ENCODE results near the gene MCM3AP.

Gene MCM3AP

DNA sequence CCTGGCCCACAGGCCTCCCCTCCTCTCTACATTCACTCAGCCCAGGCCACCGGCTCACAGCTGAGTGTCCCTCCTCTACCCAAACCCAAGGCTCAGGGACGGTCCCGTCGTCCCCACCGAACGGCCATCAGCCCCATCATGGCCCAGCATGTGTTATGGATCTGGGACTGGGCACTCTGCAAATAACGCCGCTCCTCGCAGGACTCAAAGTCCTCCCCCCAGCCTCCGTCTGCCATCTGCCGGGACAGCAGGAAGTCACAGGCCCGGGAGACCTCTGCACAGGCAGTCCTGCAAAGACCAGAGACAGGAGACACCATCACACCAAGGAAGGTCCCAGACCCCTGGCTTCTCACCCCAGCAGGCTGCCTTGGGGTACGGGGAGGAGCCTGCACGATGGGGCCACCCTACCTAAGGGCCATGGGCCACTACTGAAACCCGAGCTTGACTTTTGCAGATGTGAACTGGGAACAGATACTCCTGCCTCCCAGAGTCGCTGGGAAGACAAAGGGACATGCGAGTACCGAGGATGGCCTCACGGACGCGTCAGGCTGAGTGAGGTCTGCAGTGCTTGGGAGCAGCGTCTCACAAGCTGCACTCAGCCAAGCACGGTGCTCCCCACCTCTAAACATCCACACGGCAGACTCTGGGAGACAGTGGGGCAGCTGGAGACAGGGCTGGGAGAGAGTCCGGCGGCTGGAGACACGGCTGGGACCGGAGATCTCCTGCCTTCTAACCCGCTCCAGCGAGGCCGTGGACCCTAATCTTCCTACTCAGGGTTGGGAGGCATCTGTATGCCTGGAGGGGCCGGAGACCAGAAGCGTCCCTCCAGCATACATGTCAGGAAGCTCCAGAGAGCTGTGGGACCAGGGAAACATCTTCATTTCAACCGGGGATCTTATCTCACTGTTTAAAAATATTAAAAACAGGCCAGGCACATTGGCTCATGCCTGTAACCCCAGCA is 90.8 kb downstream of the MCM3AP start:
- no peak overlapping the region for H3K4me3 Mint-ChIP-seq
- peaks cover 47% of the 10 kb centered on the region for H3K36me3 Mint-ChIP-seq
- no peaks in the 10 kb centered on the region for H3K4me1 Mint-ChIP-seq
- H3K27ac Mint-ChIP-seq, result peak overlapping the region; percentile 49
- CTCF ChIA-PET, result no interaction called here
- H3K9me3 Mint-ChIP-seq, result peaks cover 7% of the 10 kb centered on the region
- no peak for DNase-seq
- H3K27me3 Mint-ChIP-seq, result no peaks in the 10 kb centered on the region

DNA sequence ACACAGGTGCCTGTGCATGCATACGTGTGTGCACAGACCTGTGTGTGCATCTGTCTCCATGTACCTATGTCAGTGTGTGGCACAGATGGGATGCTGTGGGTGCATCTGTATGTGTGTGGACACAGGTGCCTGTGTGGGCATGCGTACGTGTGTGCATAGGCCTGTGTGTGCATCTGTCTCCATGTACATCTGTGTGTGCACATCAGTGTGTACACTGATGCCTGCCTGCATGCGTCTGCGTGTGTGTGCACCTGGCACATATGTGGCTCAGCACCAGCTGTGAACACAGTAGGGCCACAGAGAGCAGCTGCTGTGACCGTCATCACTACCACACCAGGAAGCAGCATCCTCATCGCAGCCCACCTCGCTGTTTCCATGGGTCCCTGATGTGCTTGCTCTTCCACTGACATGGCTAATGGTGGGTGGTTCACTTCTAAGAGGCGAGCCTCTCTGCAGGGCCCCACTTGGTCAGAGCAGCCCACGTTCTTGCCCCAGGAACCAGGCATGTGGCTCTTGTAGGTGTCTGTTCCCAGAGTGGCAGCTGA is 91.5 kb downstream of the MCM3AP start:
- Mint-ChIP-seq H3K4me1 (no peaks in the 10 kb centered on the region), H3K27ac (no peak overlapping the region), H3K27me3 (no peaks in the 10 kb centered on the region), H3K4me3 (no peak overlapping the region), H3K9me3 (peaks cover 7% of the 10 kb centered on the region), H3K36me3 (peaks cover 41% of the 10 kb centered on the region)
- CTCF ChIA-PET, result no interaction called here
- DNase-seq, result no peak

DNA sequence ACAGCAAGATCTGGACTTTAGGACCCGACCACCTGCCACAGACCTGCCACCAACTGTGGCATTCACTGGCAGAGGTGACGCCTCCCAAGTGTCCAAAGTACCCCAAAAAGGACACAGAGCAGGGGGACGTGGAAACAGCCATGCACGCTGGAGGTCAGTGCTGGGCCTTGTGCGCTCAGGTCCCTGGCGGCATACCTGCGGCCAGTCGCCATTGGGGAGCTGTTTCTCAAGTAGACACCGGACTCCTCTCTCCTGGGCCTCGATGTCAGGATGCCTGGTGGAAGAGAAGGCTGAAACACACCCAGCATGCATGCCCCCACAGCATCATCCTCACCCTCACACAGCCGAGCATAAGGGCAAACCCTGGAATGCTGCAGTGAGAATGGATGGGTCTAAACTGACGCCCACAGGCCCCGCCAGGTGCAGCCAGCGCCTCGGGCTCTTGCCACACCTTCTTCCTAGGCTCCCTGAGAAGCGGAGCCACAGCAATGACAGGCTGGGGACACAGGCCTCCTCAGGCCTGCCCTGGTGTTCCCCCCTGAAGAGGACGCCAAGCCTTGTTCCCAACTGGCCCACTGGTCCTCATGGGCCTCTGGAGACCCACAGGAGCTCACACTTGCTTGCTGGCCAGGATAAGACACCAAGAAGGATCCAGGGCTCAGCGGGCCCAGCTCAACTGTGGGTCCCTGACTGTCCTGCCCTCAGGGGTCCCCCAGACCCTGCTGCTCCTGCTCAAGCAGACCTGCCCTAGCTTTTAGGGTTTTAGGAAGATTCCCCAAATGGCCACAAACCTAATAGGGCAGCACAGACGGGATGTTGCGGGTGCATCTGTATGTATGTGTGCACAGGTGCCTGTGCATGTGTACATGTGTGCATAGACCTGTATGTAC is 93.5 kb downstream of the MCM3AP start:
- Mint-ChIP-seq H3K9me3 (peaks cover 7% of the 10 kb centered on the region), H3K27ac (no peak overlapping the region), H3K4me3 (no peak overlapping the region), H3K36me3 (peaks cover 36% of the 10 kb centered on the region), H3K4me1 (no peaks in the 10 kb centered on the region), H3K27me3 (no peaks in the 10 kb centered on the region)
- CTCF ChIA-PET, result no interaction called here
- no peak for DNase-seq

DNA sequence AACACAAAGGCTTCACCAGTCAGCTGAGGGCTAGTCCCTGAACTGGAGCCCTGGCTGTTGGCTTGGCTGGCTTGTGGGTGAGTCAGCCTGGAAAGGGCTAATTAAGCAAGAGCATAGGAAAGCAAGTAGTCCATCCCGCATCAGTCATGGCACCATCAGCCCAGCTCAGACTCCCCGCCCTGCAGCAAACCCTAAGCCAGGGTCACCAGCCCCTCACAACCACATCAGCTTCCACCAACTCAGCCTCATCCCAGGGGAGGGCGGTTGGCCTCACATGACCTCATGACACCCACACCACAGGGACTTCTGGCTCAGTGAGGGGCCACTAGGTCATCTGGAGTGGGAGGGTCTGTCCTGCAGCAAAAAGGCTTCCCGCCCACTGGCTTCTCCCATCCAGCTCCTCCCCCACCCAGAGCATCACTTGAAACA is 94.1 kb downstream of the MCM3AP start:
- Mint-ChIP-seq H3K4me3 (no peak overlapping the region), H3K4me1 (no peaks in the 10 kb centered on the region), H3K27ac (no peak overlapping the region), H3K27me3 (no peaks in the 10 kb centered on the region), H3K36me3 (peaks cover 31% of the 10 kb centered on the region), H3K9me3 (peaks cover 7% of the 10 kb centered on the region)
- CTCF ChIA-PET, result no interaction called here
- no peak for DNase-seq

DNA sequence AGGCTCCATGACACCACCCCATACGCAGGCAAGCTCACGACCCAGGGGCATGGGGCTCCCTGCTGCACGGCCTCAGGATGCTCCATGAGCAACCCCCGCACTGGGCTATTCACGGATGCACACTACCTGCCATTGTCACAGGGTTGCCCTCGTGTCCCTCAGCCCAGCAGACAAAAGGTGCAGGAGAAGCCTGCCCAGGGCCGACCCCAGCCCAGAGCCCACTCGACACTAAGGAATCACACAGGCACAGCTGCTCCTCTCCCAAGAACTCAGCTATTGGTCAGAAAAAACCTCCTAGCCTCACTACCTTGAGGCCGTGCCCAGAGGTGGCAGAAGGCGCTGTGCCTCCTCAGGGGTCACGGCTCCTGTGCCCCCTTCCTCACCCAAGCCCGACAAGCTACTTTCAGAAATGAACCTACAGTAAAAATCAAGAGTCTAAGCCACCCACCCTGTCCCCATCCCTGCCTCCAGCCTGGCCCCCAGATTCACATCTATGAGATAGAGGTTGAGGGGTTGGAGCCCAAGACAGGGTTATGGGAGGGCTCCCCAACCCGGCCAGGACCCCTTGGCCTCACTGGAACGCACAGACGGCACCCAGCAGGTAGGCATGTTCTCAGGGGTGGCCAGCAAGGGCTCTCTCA is 94.8 kb downstream of the MCM3AP start:
- Mint-ChIP-seq H3K4me1 (peaks cover 5% of the 10 kb centered on the region), H3K36me3 (peaks cover 28% of the 10 kb centered on the region), H3K4me3 (no peak overlapping the region), H3K9me3 (peaks cover 7% of the 10 kb centered on the region), H3K27ac (no peak overlapping the region), H3K27me3 (peaks cover 6% of the 10 kb centered on the region)
- CTCF ChIA-PET, result no interaction called here
- no peak for DNase-seq

DNA sequence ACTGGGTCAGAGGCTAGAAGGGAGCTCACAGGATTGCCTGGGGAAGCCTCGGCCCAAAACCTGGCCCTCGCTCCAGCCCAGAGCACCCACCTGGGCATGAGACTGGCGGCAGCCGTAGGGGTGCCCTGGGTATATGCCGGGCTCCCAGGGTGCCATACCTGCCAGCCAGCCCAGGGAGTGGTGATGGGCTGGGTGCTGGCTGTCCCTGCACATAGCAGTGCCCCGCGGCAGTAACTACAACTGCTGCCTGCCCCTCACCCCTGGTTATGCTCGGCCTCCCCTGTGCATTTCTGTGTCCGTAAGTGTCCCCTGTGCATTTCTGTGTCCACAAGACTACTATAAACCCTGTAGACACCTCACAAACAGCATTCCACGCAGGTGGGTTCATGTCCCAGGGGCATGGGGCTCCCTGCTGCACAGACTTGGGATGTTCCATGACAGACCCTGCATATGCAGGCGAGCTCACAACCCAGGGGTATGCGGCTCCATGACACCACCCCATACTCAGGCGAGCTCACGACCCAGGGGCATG is 95.4 kb downstream of the MCM3AP start:
- peaks cover 10% of the 10 kb centered on the region for H3K4me1 Mint-ChIP-seq
- CTCF ChIA-PET, result no interaction called here
- H3K27ac Mint-ChIP-seq, result no peak overlapping the region
- no peak overlapping the region for H3K4me3 Mint-ChIP-seq
- H3K27me3 Mint-ChIP-seq, result peaks cover 7% of the 10 kb centered on the region
- H3K9me3 Mint-ChIP-seq, result peaks cover 7% of the 10 kb centered on the region
- peaks cover 28% of the 10 kb centered on the region for H3K36me3 Mint-ChIP-seq
- no peak for DNase-seq

DNA sequence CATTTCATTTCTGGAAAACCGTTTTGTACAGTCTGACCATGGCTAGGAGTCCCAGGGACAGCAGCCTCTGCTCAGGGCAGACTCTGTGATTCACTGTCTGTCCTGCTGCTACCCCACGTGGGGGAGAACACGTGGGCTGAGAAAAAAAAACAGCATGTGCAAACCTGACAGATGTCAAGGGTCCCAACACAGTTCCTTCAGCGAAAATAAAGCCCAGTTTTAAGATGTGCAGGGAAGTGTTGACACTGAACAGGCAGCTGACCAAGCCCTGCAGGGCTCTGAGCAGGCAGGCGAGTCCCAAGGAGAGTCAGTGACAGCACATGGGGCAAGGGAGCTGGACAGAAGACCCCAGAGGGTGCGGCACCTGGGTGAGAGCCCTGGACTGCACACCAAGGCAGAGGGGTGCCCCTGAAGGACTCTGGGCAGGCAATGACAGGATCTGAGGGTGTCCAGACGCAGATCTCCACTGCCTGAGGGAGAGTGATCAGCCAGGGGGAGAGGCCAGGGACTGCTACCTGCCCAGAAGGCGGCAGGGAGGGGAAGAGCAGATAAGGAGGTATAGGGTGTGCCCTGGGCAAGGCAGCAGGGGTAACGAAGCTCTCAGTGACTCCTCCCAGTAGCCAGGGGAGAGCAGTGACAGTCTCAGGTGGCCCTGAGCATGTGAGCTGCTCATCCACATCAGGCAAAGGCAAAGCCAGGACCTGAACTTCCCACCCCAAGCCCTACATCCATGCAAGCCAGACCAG is 96.0 kb downstream of the MCM3AP start:
- no peak for DNase-seq
- peaks cover 10% of the 10 kb centered on the region for H3K27me3 Mint-ChIP-seq
- H3K4me3 Mint-ChIP-seq, result no peak overlapping the region
- peaks cover 7% of the 10 kb centered on the region for H3K9me3 Mint-ChIP-seq
- H3K4me1 Mint-ChIP-seq, result peaks cover 16% of the 10 kb centered on the region
- no peak overlapping the region for H3K27ac Mint-ChIP-seq
- peaks cover 26% of the 10 kb centered on the region for H3K36me3 Mint-ChIP-seq
- CTCF ChIA-PET, result no interaction called here

DNA sequence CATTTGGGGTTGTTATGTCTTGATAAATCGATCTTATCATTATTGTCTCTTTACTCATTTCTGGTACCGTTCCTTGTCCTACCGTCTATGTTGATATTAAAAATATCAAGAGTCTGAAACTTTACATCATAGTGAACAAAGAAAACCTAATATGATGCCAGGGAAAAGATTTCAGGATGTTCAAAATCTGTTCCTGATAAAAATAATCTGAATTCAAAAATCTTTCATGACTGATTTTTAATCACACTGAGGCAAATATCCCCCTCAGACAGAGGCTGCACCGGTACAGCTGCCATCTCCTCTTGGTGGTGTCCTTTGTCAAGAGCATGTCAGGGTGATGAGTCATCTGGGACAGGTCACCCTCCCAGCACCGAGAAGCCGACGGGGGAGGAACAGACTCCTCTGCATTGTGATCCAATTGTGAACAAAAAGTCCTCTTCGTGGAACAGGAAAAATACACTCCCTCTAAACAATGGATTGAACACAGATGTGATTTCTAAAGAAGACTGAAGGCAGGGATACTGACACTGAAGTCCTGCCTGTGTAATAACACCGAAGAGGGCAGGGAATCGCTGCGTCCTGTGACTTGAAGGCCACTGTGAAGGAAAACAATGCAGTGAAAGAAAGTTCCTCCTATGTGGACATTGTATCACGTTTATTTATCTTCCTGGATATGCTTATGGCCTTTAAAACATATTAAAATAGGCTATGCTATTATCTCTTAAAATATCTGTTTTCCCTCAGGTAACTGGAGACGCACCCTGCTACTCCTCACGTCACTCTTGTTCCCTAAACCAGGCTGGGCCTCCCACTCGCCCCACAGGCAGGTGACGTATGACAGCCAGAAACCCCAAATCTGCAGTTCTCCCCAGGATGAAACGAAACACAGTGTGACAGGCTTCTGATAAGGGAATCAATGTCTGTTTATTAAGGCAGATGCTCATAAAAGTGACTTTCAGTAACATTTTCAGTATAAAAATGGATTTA is 96.9 kb downstream of the MCM3AP start:
- H3K27ac Mint-ChIP-seq, result no peak overlapping the region
- peaks cover 3% of the 10 kb centered on the region for H3K9me3 Mint-ChIP-seq
- peaks cover 14% of the 10 kb centered on the region for H3K27me3 Mint-ChIP-seq
- H3K4me3 Mint-ChIP-seq, result no peak overlapping the region
- CTCF ChIA-PET, result no interaction called here
- H3K4me1 Mint-ChIP-seq, result peaks cover 16% of the 10 kb centered on the region
- DNase-seq, result no peak
- peaks cover 17% of the 10 kb centered on the region for H3K36me3 Mint-ChIP-seq

DNA sequence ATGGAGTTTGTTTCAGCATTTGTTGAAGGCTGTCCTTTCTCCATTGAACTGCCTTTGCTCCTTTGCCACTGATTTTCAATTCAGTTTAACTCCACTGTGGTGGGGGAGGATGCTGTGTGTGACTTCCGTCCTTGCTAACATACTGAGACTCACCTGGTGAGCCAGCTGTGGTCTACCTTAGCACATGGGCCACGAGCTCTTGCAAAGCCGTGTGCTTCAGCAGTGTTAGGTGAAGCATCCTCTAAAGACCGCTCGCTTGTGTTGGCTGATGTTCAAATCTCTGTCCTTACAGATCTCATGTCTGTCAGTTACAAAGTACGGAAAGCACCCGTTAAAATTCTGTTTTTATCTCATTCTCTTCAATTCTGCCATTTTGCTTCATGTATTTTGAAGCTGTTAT is 97.6 kb downstream of the MCM3AP start:
- Mint-ChIP-seq H3K36me3 (peaks cover 12% of the 10 kb centered on the region), H3K27ac (no peak overlapping the region), H3K4me1 (peaks cover 16% of the 10 kb centered on the region), H3K9me3 (no peaks in the 10 kb centered on the region), H3K27me3 (peaks cover 14% of the 10 kb centered on the region), H3K4me3 (no peak overlapping the region)
- CTCF ChIA-PET, result no interaction called here
- no peak for DNase-seq

DNA sequence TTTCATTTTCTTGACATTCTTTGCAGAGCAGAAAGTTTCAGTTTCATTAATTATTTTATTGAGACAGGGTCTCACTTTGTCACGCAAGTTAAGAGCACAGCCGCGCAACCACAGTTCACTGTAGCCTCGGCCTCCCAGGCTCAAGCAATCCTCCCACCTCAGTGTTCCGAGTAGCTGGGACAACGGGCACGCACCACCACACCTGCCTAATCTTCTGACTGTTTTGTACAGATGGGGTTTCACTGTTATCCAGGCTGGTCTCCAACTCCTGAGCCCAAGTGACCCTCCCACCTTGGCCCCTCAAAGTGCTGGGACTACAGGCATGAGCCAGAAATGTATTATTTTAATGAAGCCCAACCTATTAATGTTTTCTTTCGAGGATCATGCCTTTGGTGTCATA is 98.2 kb downstream of the MCM3AP start:
- Mint-ChIP-seq H3K4me1 (peaks cover 16% of the 10 kb centered on the region), H3K36me3 (peaks cover 9% of the 10 kb centered on the region), H3K27me3 (peaks cover 14% of the 10 kb centered on the region), H3K9me3 (no peaks in the 10 kb centered on the region), H3K27ac (no peak overlapping the region), H3K4me3 (no peak overlapping the region)
- no peak for DNase-seq
- CTCF ChIA-PET, result no interaction called here

DNA sequence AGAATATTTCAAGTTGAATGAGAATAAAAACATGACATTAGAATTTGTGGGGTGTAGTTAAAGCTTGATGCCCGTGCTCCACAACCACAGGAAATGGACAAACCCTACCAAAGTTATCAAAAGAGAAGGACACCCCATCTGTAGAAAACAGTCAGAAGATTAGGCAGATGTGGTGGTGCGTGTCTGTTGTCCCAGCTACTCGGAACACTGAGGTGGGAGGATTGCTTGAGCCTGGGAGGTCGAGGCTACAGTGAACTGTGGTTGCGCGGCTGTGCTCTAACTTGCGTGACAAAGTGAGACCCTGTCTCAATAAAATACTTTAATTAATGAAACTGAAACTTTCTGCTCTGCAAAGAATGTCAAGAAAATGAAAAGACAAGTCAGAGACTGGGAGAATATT is 99.7 kb downstream of the MCM3AP start:
- H3K4me3 Mint-ChIP-seq, result peak overlapping the region; percentile 78
- peaks cover 16% of the 10 kb centered on the region for H3K4me1 Mint-ChIP-seq
- peaks cover 14% of the 10 kb centered on the region for H3K27me3 Mint-ChIP-seq
- CTCF ChIA-PET, result no interaction called here
- H3K9me3 Mint-ChIP-seq, result no peaks in the 10 kb centered on the region
- H3K27ac Mint-ChIP-seq, result no peak overlapping the region
- peaks cover 3% of the 10 kb centered on the region for H3K36me3 Mint-ChIP-seq
- DNase-seq, result no peak
